Stimulated activated CD4-positive, alpha-beta T cell treated with anti-CD3 and anti-CD28 coated beads, Interleukin-2, amount 100 ng/mL, for 4 hours (primary cell): ENCODE data around the gene ELP1.
"Not testable (repeated sequence)": the region's sequence is repeated elsewhere in the genome, so short reads cannot be mapped to it uniquely, and the experiment has no call there.

Experiments used
- DNase-seq: peaks from one replicate; pipeline ENCODE4 v3.0.0-alpha.2; 2020; ENCODE audit warnings: low read depth

The ELP1 gene

DNA sequence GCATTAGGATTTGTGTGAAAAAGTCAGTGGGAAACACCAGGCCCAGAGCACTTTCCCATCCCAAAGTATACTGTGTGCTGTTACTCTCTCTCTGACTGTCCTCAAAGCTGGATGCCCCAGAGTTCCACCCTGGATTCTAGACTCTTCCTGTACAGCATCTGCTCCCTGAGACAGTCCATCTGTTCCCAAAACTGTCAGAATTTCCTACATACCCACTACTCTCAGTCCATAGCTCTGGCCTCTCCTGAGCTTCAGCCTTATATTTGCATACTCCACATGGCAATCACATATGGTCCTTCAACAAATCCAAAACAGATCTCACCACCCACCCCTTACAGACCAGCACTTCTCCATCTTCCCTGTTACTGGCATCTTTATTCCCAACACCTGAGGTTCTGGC is 9.5 kb downstream of the ELP1 start:
- no peak for DNase-seq

DNA sequence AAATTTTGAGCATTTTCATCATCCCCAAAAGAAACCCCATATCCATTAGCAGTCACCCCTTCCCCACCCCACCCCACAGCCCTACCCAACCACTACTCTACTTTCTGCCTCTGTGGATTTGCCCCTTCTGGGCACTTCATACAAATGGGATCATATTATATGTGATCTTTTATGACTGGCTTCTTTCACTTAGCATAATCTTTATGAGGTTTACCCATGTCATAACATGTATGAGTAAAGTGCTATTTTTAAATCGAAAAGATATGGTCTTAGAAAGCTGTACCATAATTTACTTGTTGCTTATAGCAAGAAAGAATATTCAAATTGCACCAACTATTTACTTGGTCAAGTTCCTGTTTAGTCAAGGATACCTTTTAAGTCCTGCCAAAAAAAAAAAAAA is 12.7 kb downstream of the ELP1 start:
- no peak for DNase-seq

DNA sequence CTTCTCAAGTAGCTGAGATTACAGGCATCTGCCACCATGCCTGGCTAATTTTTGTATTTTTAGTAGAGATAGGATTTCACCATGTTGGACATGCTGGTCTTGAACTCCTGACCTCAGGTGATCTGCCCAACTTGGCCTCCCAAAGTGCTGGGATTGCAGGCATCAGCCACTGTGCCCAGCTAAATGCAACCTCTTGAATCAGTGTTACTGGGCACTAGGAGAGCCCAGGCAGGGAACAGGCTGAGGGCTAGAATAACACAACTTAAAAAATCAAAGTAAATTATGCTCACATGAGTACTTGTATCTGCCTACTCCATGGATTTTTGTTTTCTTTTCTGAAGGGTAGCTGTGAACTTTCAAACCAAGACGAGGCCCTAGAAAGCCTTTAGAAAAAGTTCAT is 13.5 kb downstream of the ELP1 start:
- not testable (repeated sequence) for DNase-seq

DNA sequence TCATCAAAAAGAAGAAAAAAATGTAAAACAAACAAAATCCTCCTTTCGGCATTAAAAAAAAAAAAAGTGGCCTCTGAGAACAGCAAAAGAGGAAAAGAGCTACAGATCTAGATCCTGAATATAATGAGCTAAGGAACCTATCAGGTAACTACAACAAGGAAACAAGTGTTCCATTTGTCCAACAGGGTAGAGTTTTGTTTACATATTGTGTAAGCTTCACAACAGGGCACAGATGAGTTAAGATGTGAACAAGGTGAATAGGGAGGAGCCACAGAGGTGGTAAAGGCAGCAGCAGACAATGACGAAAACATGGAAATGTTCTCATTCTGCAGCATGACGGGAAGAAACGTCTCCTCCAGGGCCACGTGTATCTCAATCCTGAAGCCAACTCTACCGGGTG is 14.4 kb downstream of the ELP1 start:
- DNase-seq: no peak

DNA sequence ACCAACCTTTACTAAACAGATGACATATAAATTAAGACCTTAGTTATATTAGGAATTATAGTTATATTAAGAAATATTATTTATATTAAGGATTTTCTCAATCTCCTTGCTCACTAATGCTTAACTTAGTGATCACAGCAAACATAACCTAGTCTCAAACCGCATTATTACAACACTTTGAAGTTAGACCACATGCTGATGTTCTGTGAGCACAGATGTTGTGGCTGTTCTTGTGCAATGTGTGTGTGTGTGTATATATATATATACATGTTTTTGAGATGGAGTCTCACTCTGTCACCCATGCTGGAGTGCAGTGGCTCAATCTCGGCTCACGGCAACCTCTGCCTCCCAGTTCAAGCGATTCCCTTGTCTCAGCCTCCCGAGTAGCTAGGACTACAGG is 20.5 kb downstream of the ELP1 start:
- DNase-seq: no peak

DNA sequence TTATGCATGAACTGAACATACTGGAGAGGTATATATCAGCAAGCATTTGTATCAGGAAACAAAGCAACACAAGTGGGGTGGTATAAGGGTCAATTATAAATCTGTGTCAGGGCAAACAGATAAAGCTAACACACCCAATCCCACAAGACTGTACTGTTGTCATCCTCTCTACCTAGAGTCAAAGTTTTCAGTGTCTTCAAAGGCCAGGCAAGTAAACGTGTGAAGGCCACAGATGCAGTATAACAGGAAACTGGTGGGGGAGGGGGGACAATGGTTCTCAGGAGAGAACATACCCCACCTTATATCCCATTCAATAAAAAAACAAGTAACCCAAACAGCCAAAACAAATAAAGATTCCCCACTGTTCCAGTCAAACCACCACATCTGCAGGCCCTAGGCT is 22.1 kb downstream of the ELP1 start:
- no peak for DNase-seq

DNA sequence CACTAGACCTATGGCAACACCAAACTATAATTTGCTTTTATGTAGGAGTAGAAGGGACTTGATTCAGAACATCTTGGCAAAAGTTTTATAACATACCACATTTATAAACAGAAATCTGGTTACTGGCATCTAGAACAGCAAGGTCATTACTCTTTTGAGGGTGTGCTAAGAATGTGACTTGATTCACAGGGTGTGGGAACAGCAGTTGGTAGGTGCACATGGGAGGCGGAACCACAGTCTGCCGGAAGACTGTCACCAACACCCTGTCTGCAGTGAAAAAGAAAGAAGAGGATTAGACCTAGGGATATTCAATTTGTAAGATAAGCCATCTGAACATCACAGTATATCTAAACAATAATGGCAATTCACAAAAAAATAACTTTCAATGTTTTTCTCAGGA is 23.0 kb downstream of the ELP1 start:
- DNase-seq: no peak

DNA sequence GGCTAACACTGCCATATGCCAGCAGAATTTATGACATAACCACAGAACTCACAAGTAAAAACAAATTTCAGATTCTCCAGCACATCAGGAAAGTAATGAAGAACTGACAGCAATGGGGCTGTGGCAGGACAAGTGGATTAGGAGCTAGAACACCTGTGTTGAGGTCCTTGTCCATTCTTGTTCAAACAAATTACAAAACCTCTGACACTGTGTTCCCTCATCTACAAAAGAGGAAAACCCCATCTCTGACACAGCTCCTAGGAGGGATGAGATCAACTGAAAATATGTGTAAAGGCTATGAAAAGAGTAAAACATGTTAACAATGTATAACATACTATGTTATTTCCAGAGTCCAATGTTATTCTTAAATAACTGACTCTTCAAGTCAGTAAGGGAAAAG is 23.5 kb downstream of the ELP1 start:
- DNase-seq: no peak

DNA sequence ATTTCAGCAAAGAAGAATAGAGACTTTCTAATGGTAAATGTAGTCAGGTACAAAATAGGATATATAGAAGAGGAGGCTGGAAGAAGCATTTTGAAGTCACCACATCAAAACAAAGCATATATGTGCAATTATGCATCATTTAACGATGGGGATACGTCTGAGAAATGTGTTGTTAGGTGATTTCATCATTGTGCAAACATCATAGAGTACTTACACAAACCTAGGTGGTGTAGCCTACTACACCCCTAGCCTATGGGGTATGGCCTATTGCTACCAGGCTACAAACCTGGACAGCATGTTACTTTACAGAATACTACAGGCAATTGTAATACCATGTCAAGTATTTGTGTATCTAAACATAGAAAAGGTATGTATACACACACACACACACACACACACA is 28.4 kb downstream of the ELP1 start:
- DNase-seq: no peak

DNA sequence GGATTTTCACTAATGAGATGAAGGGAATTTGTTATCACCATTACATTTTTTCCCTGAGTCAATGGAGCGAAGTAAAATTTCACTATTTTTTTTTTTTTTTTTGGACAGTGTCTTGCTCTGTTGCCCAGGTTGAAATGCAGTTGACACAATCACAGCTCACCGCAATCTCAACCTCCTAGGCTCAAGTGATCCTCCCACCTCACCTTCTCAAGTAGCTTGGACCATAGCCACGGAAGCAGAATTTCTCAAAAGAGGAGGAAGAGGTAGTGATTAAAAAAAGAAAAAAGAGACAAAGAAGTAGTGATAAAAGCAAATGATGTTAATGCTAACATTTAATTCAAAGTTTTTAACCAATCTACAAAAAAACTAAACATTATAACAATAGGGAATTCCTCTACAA is 29.8 kb downstream of the ELP1 start:
- no peak for DNase-seq

DNA sequence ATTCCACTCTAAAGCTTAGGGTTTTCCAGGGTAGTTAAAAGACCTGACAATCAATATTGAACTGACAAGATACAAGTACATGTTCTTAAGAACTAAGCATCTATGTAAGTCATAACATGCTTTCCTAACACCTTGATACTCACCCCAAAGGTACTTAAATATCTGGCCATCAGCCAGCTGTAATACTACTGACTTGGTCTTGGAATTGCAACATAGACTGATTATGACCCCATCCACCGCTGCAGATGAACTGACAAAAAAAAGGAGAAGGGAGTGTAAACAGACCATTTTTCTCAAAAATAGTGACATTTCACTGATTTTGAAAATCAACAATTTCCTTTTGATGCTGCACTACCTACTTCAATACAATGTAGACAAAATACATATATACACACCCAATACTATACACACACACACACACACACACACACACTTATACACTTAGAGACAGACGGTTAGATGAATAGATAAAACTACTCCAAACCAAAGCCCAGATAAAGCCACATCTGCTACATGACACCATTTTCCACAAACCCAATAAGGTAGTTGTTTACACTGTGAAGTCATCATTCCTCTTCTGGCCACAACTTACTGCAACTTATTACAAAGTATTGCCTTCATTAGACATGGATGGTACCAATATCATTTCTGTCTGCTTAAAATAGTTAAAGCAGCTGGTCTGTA is 30.4 kb downstream of the ELP1 start:
- DNase-seq: no peak

DNA sequence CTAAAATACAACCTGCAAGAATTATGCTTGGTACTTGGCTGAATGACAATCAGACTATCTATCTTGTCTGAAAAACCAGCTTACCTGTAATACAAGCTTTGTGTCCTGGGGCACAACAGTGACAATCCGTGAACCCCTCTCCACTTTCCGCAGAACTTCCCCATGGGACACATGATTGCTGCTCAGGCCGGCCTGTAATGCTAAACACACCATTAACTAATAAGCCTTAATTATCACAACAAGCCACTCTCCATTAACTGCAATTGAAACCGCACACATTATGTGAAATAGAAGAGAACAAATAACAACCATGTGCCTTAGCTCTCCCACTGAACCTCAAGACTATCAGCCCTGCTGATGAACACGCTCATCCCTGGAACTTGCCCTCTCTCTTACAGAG is 33.7 kb downstream of the ELP1 start:
- DNase-seq: no peak

DNA sequence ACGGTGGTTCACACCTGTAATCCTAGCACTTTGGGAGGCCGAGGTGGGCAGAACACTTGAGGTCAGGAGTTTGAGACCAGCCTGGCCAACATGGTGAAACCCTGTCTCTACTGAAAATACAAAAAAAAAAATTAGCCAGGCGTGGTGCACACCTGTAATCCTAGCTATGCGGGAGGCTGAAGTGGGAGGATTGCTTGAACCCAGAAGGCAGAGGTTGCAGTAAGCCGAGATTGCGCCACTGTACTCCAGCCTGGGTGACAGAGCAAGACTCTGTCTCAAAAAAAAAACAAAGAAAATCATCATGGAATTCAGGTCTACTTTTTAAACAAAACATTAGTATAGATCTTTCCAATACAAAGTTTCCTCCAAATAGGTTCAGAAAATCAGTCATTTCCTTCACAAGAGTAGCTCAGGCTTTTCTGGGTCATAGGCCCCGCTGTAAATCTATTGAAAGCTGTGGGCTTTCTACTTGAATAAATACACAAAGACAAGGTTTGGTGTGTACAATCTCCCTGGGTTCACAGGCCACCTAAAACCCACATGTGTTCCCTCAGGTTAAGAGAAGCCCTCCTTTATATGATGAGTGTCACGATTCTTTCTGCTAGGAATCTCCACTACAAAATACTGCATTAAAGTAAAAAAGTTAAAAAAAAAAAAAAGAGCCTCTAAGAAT is 34.8 kb downstream of the ELP1 start:
- DNase-seq: not testable (repeated sequence)

DNA sequence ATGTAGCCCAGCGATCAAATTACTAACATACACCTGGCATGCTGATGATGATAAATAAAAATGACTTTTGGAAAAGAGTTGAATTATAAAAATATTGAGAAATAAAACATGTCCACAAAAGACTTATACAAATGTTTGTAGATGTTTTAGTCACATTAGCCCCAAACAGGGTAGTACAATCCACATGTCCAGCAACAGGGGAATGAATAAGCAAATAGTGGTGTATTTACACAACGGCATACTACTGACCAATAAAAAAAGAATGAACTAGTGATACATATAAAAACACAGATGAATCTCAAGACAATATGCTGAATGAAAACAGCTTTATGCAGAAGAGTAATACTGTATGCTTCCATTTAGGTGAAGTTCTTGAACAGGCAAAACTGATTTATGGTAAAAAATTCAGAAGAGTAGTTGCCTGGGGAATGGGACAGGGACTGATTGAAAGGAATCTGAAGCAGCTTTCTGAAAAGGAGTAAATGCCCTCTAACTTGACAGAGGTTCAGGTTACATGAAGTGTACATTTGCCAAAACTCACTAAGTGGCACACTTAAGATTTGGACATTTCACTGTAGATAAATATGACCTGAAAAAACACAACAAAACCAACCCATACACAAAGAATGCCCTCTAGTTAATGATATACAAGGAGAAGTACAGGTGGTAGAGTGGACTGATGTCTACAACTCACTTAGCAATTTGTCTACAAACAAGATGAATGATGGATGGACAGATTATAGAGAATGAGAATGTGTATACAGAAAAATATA is 36.4 kb downstream of the ELP1 start:
- DNase-seq: no peak

DNA sequence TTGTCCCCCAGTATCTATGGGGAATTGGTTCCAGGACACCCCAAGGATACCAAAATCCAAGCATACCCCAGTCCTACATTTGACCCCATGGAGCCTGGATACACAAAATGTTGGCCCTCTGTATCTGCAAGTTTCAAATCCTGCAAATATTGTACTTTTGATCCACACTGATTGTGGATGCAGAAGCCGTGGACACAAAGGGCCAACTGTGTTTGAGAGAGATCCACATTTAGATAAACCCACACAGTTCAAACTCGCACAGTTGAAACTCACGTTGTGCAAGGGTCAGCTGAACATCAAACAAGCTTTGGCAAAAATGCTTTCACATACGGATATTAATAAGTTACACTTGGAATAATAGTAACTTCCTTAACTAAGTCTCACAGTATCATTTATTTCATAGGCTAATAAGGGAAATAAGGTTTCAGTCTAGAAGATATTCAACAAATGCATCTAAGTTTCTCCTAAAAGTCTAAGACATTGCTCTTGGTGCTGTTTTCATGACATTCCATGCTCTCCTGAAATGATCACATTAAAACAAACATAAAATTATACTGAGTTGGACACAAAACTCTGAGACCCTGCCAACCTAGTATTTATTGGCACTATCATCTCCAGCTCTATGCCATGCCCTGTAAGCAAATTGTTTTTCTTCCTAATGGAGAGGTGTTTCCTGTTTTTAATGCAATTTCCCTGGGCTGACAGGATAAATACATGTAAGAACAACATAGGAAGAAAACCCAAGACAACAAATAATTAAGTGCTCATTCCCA is 39.5 kb downstream of the ELP1 start:
- DNase-seq: no peak

DNA sequence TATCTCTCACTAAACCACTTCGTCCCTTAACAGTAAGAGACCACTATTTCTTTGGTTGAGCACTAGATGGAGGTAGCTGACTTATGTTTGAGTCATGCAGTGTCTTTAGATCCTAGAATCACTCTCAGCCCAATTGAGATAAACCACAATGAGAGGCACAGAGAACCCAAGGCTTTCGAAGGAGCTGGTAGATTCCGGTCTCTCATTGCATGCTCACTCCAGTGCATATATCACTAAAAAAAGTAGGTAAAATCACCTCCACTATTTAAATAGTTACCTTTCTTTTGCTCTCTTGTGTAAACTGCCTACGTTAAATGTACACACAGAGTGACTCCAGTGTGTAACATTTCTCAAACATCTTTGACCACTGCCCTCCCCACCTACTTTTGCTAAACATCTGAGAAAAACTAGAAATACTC is 44.3 kb downstream of the ELP1 start:
- DNase-seq: no peak

DNA sequence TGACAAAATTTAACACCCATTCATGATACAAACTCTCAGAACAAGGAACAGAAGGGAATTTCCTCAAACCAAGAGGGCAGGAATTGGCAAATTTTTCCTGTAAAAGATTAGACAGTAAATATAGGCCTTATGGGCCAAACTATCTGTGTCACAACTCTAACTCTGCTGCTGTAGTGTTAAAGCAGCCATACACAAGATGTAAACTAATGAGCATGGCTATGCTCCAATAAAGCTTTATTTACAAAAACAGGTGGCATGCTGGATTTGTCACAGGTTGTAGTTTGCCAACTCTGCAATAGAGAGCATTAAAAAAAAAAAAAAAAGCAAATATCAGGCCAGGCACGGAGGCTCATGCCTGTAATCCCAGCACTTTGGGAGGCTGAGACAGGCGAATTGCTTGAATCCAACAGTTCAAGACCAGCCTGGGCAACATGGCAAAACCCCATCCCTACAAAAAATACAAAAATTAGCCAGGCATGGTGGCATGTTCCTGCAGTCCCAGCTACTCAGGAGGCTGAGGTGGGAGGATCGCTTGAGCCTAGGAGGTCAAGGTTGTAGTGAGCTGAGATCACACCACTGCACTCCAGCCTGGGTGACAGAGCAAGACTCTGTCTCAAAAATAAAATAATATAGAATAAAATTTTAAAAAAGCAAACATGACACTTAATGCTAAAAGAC is 47.2 kb downstream of the ELP1 start:
- not testable (repeated sequence) for DNase-seq

DNA sequence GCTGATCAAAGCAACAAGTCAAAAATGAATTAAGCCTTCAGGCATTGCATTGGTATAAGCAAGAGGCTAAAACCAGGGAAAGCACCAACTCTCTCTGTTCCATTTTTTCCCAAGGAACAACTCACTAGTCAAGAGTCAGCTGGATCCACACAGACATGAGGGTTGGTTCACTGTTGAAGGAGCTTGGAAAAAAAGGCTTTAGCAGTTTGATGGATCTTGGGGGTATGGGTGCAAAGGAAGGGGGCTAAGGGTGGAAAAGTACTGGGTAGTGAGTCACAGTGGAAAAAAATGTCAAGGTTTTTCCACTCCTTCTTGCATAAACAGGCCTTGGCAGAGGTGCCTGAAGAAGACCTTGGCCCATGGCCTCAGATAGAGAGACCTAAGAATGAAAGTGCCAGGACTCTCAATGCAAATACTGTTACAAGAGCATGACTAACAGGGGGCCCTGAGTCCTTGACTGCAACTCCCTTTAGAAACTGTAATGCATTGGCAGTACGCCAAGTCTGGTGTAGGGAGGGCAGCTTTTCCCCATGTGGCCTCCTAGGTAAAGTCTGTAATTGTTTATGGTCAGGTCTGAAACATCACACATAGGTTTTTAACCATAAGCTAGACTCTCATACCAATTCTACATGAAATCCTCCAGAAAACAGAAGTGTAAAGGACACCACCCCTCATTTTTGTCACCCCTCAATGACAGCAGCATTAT is 48.1 kb downstream of the ELP1 start:
- peak; percentile 10 for DNase-seq

DNA sequence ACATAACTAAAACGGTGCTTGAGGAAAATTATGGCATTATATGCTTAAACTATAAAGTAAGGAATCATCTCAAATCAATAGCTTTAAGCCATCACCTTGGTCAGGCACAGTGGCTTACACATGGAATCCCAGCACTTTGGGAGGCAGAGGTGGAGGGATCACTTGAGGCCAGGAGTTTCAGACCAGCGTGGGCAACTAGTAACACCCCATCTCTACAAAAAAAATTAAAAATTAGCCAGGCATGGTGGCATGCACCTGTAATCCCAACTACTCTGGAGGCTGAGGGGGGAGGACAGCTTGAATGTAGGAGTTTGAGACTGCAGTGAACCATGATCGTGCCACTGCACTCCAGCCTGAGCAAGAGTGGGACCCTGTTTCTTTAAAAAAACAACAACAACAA is 49.2 kb downstream of the ELP1 start:
- no peak for DNase-seq

DNA sequence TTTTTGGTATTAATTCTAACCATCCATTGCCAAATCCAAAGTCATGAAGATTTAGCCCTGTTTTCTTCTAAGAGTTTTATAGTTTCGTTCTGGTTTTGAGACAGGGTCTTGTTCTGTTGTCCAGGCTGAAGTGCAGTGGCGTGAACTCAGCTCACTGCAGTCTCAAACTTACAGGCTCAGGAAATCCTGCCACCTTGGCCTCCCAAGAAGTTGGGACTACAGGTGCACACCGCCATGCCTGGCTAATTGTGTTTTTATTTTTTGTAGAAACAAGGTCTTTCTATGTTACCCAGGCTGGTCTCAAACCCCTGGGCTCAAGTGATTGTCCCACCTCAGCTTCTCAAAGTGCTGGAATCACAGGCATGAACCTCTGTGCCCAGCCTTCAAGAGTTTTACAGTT is 50.8 kb downstream of the ELP1 start:
- no peak for DNase-seq
